Jurkat, Clone E6-1 (cell line): ENCODE measurements around the gene TMEM40.

Source experiments
- DNase-seq: peaks from one replicate; pipeline ENCODE4 v3.0.0-alpha.2; 2011; ENCODE audit warnings: low read depth, low spot score
- H3K4me3 ChIP-seq: 2 replicates; pipeline ENCODE4 v1.5.1; 2011; ENCODE audit warnings: mild to moderate bottlenecking, low read length, control low read depth, moderate library complexity

TMEM40 gene

GRCh38 chr3:12755754-12756153 lies 3.3 kb downstream of the TMEM40 start:
- DNase-seq: peak; percentile 58
- H3K4me3 ChIP-seq: no peak overlapping the region

GRCh38 chr3:12754313-12754712 lies 4.7 kb downstream of the TMEM40 start:
- no peak for DNase-seq
- no peak overlapping the region for H3K4me3 ChIP-seq

- DNase-seq: no peak
- no peak overlapping the region for H3K4me3 ChIP-seq
Measured at GRCh38 chr3:12753275-12754028, 5.6 kb downstream of the TMEM40 start.

DNA sequence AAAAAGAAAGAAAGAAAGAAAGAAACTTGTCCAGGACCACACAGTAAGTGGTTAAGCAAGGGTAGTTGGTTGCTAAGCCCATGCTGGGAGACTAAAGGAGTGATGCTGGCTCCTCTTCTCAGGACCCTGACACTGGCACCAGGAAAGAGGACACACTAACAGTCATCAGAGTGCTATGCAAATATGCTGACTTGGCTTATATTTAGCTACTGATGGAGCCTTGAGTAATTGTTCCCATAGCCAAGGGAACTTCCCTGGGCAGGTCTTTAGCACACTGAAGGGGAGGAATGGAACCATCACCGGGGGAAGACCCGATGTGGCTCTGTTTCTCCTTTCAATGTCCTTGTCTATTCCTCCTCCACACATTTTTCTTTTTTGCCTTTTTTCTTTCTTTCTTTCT lies 6.2 kb downstream of the TMEM40 start:
- H3K4me3 ChIP-seq: no peak overlapping the region
- DNase-seq: no peak

DNA sequence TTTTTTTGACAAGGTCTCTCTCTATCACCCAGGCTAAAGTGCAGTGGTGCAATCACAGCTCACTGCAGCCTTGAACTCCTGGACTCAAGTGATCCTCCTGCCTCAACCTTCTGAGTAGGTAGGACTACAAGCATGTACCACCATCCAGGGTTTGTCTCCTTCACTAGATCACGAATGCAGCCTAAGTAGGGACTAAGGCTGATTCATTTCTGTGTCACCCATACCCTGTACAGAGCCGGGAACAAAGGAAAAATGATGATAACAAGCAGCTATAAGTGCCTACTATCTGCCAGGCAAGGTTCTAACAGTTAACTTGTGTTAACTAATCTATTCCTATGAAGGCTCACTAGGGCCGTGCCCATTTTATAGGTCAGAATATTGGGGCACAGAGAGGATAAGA lies 7.0 kb downstream of the TMEM40 start:
- DNase-seq: no peak
- no peak overlapping the region for H3K4me3 ChIP-seq

GRCh38 chr3:12751571-12751970 lies 7.5 kb downstream of the TMEM40 start:
- DNase-seq: no peak
- no peak overlapping the region for H3K4me3 ChIP-seq

DNA sequence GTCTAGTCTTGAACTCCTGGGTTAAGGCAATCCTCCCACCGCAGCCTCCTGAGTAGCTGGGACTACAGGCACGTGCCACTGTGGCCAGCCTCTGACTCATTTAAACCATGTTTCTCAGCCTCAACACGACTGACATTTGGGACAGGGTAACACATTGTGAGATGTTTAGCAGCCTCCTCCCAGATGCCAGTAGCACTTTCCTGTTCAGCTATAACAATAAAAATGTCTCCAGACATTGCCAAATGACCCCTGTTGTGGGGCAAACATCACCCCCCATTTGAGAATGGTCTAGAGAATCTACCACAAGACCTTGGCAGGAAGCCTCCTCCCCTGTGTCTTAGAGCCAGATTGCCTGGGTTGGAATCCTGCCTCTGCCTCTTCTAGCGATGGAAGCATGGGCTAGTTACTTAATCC lies 8.4 kb downstream of the TMEM40 start:
- DNase-seq: no peak
- H3K4me3 ChIP-seq: no peak overlapping the region

DNA sequence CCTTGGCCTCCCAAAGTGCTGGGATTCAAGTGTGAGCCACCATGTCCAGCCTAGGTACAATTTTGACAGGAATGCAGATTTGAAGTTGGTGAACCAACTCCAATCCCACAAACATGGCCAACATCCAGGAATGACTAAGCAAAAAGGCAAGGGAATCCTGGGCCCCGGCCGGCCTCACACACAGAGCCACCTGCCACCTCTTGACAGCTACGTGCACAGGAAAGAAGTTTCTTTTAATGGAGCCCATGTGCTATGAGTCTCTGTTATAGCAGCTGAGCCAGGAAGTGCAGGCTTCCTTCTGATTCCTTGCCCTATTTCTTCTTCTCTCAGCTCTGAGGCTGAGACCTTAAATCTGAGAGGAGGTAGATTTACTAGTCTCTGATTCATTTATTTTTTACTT lies 8.8 kb downstream of the TMEM40 start:
- H3K4me3 ChIP-seq: no peak overlapping the region
- DNase-seq: no peak

- no peak overlapping the region for H3K4me3 ChIP-seq
- DNase-seq: no peak
Measured at GRCh38 chr3:12748477-12748876, 10.6 kb downstream of the TMEM40 start.

GRCh38 chr3:12746419-12746818 lies 12.6 kb downstream of the TMEM40 start:
- H3K4me3 ChIP-seq: no peak overlapping the region
- no peak for DNase-seq

DNA sequence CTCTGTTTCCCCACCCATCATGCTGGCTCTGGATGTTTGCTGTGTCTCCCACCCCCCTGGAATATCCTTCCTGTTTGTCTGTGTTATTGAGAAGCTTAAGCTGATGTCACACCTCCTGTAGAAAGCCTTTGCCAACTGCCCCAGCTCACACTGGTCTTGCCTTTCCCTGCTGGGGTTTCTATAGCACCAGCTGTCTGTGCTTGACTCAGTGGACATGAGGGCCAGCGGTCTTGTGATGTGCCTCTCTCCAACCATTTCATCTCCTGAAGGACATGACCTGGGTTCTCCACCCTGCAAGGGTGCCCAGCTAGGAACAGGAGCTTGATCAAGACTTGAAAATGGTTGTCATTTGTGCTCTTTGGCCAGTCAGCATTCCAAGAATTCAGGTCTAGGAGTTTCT lies 14.7 kb downstream of the TMEM40 start:
- no peak for DNase-seq
- no peak overlapping the region for H3K4me3 ChIP-seq

GRCh38 chr3:12743583-12743982 lies 15.5 kb downstream of the TMEM40 start:
- no peak overlapping the region for H3K4me3 ChIP-seq
- no peak for DNase-seq

- no peak overlapping the region for H3K4me3 ChIP-seq
- no peak for DNase-seq
Measured at GRCh38 chr3:12742330-12743107, 16.5 kb downstream of the TMEM40 start.

DNA sequence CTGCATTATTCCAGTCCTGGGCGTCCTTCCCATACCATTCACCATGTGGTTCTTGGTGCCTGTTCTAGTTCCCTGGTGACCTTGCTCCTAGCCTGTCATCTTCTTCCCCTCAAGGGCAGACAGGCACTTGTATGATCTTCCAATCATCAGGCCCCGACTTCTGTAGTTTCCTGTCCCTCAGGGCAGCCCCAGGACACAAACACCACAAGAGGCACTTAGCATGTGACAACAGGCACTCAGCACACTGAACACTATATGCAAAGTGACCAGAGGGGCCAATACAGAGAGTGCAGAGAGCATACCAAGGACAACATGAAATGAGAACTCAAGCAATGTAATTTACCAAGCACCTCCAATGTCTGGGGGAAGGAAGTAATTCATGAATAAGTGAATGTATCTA lies 17.9 kb downstream of the TMEM40 start:
- DNase-seq: no peak
- no peak overlapping the region for H3K4me3 ChIP-seq

DNA sequence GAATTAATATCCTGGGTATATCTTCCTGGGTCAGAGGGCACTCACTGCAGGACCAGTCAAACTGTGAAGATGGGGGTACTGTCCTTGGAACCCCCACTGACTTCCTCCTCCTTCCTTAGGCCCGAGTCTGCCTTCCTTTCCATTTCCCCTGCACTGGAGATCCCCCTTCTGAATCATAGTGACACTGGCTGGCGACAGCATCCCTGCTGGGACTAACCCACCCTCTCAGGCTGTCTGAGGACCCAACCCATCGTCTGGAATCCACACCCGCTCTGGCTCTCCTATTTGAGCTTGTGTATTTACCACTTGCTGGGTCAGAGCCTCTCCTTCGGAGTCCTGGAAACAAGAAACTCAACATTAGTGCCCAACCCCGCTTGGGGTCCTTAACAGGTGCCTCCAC lies 21.2 kb downstream of the TMEM40 start:
- no peak overlapping the region for H3K4me3 ChIP-seq
- DNase-seq: no peak

DNA sequence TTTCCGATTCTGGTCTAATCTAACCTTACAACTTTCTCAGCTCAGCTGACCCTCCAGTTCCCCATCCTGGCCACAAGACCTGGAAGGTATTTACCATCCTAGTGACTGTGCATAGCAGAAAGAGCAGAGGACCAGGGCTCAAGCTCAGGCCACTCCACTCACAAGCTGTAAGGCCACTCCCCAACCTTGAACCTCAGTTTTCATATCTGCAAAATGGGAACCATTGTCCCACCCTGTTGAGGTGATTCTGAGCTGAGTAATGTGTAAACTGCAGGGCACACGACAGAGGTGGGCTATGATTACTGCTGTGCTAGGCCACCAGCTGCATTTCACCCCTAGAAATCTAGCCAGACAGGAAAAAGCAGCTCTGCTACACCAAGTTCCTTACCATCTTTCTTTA lies 21.7 kb downstream of the TMEM40 start:
- no peak overlapping the region for H3K4me3 ChIP-seq
- DNase-seq: no peak

DNA sequence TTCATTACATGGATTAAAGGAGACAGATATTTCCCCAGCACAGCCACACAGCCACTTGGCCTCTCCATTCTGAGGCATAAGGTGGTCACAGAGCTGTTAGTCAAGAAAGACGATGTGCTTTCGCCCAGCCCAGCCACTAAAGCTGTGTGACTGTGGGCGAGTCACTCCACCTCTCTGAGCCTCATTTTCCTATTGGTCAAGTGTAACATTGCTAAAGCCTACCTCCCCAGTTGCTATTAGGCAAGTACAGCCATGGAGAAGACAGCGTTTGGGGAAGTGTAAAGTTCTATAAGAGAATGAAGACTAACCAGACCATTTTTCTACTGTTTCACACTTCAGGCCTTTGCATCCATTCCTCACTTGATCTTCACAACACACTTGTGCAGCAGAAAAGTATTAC lies 24.1 kb downstream of the TMEM40 start:
- no peak overlapping the region for H3K4me3 ChIP-seq
- DNase-seq: no peak

DNA sequence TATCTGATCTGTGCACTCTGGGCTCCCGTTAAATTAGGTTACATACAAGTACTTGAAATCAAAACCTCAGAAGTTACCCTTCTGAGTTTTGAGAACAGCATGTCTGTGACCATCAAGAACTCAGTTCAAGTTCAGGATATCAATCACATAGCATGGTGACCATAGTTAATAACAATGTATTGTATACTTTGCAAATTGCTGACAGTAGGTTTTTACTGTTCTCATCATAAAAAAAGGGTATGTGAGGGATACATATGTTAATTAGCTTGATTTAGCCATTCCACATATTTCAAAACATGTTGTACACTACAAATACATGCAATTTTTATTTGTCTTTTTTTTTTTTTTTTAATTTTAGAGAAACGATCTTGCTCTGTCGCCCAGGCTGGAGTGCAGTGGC lies 25.5 kb downstream of the TMEM40 start:
- H3K4me3 ChIP-seq: no peak overlapping the region
- DNase-seq: no peak

DNA sequence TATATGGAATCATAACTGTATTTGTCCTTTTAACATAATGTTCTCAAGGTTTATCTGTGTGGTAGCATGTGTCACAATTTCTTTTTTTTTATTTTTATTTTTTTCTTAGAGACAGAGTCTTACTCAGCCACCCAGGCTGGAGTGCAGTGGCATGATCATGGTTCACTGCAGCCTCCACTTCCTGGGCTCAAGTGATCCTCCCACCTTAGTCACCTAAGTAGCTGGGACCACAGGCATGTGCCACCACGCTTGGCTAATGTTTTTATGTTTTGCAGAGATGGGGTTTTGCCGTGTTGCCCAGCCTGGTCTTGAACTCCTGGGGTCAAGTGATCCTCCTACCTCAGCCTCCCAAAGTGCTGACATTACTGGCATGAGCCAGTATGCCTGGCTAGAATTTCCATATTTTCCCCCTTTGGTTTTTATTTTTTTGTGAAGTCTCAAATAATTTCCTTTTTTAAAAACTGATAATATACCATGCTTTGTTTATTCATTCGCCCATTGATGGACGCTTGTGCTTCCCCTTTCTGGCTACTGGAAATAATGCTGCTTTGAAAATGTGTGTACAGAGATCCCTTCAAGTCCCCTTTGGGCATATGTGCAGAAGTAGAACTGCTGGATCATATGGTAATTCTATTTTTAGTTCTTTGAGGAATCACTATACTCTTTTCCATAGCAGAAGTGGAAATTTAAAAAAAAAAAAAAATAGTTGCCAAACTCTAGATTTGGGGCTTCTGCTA lies 28.4 kb downstream of the TMEM40 start:
- no peak overlapping the region for H3K4me3 ChIP-seq
- DNase-seq: no peak

- no peak overlapping the region for H3K4me3 ChIP-seq
- DNase-seq: no peak
Measured at GRCh38 chr3:12729051-12729651, 29.9 kb downstream of the TMEM40 start.
